Measurements from ENCODE around the gene SLC4A7. TPM values are rescaled to one million over a fixed set of nuclear protein-coding genes. Genes with fewer than 3 reads are reported as not detected.
"Not testable (repeated sequence)": the region's sequence is repeated elsewhere in the genome, so short reads cannot be mapped to it uniquely, and the experiment has no call there.

Gene SLC4A7
- total RNA-seq, 2 experiments from 2014 or later = 62.1 to 62.3 TPM

DNA sequence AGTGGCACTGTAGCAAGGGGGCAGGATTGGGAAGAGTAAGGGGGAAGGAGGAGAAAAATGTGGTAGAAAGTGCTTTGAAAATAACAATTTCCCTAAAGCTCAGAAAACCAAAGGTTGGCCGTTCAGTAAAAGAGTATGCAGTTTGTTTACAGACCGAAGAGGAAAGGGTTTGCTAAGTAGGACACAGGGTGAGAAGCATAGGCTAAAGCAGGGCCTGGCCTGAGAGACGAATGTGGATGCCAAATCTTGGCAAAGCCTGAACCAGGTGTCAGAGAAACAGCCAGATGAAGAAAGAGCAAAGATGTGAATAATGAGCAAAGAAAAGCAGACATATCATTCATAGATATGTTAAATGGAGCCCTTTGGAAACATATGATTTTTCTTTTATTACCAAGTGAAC, 132.1 kb downstream of the SLC4A7 start:
- intact Hi-C loops (cut with micrococcal nuclease) = loop anchor here (10.0 kb wide), 1 partner anchor 993 kb away; the partner anchor contains the start of genes AZI2 and ZCWPW2
- peaks cover 7% of the 10 kb centered on the region for H3K4me1 Mint-ChIP-seq (ENCODE audit: low read depth)
- no peaks in the 10 kb centered on the region for H3K27me3 Mint-ChIP-seq
- no peaks in the 10 kb centered on the region for H3K36me3 Mint-ChIP-seq
- no peak overlapping the region for H3K27ac Mint-ChIP-seq
- DNase-seq = no peak
- POLR2A ChIA-PET = no interaction called here
- CTCF ChIA-PET = no interaction called here
- no peaks in the 10 kb centered on the region for H3K9me3 Mint-ChIP-seq
- no peak overlapping the region for H3K4me3 Mint-ChIP-seq

DNA sequence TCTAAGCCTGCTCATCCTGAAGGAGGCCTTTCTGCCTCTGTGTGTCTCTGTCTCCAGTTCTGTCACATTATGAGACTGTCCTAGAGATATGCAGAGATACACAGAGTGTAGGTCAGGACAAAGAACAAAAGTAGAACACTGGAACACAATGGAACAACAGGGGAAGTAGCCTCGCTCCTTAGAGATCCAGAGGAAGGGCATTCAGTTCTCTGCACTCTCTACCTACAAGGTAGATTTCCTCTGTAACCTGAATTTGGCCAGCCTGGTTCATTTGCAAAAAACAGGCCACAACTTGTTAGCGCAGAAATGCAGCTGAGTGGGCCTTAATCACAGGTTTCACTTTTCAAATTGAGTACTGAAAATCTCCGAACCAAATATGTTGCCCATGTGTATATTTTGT, 134.4 kb downstream of the SLC4A7 start:
- no peak overlapping the region for H3K4me3 Mint-ChIP-seq
- no peaks in the 10 kb centered on the region for H3K36me3 Mint-ChIP-seq
- ChIA-PET CTCF (interaction anchor here (0.7 to 1.3 kb wide), 2 partner anchors 8 to 443 kb away, joined by 3 to 6 read pairs; no protein-coding TSS in a partner anchor), POLR2A (no interaction called here)
- no peaks in the 10 kb centered on the region for H3K27me3 Mint-ChIP-seq
- DNase-seq = no peak
- intact Hi-C loops (cut with micrococcal nuclease) = loop anchor here (10.0 kb wide), 1 partner anchor 995 kb away; the partner anchor contains the start of genes AZI2 and ZCWPW2
- no peak overlapping the region for H3K27ac Mint-ChIP-seq
- H3K9me3 Mint-ChIP-seq = no peaks in the 10 kb centered on the region
- H3K4me1 Mint-ChIP-seq (ENCODE audit: low read depth) = peaks cover 11% of the 10 kb centered on the region

DNA sequence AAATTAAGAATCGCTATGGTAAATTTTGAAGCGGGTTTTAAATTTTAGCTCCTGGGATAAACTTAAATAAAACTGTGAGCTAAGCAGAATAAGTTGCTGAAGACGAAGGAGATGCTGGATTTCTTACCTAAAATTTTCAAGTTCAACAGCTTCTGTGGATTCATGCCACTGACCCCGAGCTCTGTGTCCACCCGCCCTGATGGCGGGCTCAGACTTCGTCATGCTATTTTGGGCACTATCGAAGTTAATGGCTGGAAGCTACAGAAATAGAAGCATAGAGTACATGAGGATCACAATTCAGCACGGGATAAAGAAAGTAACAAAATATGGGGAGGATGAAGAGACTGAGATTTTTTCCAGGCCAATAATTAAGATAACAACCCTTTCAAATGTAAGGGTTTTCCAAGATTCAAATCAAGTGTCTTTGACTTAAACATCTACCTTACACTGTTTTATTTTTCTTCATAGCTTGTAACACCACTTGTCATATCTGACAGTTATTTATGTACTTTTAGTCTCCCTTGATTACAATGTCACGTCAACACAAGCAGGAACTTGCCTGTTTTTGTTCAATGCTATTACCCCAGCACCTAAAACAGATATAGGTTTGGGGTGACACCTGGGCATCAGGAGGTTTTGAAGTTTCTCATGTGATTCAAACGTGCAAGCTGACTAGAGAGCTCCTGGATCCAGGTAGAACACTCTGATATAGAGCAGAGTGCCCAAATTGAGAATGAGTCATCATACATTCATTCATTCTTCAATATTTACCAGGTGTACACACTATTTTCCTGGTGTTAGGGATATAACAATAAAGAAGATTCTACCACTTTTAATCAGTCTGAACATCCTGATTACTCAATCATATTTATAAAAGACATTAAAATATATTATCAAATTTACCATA, 138.0 kb downstream of the SLC4A7 start:
- ChIA-PET CTCF (interaction anchor here (0.8 to 1.4 kb wide), 2 partner anchors 8 to 12 kb away, joined by 4 read pairs; no protein-coding TSS in a partner anchor), POLR2A (no interaction called here)
- no peaks in the 10 kb centered on the region for H3K9me3 Mint-ChIP-seq
- no peaks in the 10 kb centered on the region for H3K27me3 Mint-ChIP-seq
- no peak overlapping the region for H3K4me3 Mint-ChIP-seq
- no peak overlapping the region for H3K27ac Mint-ChIP-seq
- no peak for DNase-seq
- H3K4me1 Mint-ChIP-seq (ENCODE audit: low read depth) = peaks cover 11% of the 10 kb centered on the region
- intact Hi-C loops (cut with micrococcal nuclease) = no loop called here
- H3K36me3 Mint-ChIP-seq = no peaks in the 10 kb centered on the region

DNA sequence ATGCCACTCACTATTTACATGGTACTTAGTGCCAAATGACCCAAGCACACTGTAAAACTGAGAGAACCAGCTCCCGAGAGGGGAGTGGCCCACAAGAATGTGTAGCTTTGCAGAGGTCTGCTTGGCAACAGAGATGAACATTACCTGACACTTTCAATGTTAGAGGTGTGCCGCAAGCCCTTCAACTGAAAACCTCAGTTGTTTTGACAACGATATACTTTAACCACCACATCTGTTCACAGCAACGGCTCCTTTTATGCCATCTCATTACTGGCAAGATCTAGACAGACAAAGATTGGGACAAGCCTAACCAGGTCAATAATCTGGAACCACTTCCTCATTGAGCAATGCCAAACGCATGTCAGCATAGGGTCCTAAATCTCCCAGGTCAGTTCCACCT, 138.7 kb downstream of the SLC4A7 start:
- Mint-ChIP-seq H3K9me3 (no peaks in the 10 kb centered on the region), H3K4me3 (no peak overlapping the region), H3K36me3 (no peaks in the 10 kb centered on the region), H3K27ac (no peak overlapping the region), H3K27me3 (no peaks in the 10 kb centered on the region), H3K4me1 (ENCODE audit: low read depth) (peaks cover 13% of the 10 kb centered on the region)
- peak; percentile 13 for DNase-seq
- intact Hi-C loops (cut with micrococcal nuclease) = no loop called here
- ChIA-PET POLR2A (no interaction called here), CTCF (interaction anchor here (0.8 to 1.4 kb wide), 2 partner anchors 9 to 13 kb away, joined by 4 read pairs; no protein-coding TSS in a partner anchor)

DNA sequence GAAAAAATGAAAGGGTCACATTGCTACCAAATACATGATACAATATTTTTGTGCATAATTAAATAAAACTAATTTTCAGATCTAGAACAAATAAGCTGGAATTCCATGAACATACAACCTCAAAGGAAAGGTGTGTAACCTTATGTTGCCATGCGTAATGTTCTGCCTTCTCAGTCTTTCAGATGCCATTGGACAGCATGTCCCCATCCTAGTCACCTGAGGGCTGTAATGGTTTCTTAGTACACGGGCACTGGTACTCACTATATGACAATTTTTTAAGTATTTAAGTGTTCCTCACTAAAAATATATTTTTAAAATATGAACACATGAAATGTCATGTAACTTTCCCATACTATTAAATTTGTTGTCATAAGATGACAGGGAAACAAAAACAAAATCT, 139.1 kb downstream of the SLC4A7 start:
- H3K9me3 Mint-ChIP-seq = no peaks in the 10 kb centered on the region
- no peak overlapping the region for H3K4me3 Mint-ChIP-seq
- ChIA-PET CTCF (no interaction called here), POLR2A (no interaction called here)
- H3K27ac Mint-ChIP-seq = no peak overlapping the region
- peaks cover 17% of the 10 kb centered on the region for H3K4me1 Mint-ChIP-seq (ENCODE audit: low read depth)
- H3K27me3 Mint-ChIP-seq = no peaks in the 10 kb centered on the region
- H3K36me3 Mint-ChIP-seq = no peaks in the 10 kb centered on the region
- DNase-seq = no peak
- intact Hi-C loops (cut with micrococcal nuclease) = no loop called here

DNA sequence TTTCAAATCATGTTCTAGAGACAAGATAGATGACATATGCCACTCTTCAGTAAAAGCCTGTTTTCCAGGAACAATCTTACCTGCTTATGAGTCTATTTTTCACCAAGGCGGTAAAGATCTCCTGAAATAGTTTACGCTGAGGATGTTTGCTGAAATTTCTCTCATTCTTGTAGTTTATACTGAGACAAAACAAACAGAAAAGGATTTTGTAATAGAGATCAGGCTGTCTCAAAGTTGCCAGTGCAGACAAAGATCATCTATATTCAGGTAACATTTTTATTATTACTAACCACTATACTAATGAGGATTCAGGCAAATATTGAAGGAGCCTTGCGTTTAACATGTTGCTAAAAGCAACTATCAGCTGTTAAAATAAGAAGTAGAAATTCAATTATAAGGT, 140.0 kb downstream of the SLC4A7 start:
- ChIA-PET POLR2A (no interaction called here), CTCF (no interaction called here)
- Mint-ChIP-seq H3K36me3 (no peaks in the 10 kb centered on the region), H3K27me3 (no peaks in the 10 kb centered on the region), H3K9me3 (no peaks in the 10 kb centered on the region), H3K4me1 (ENCODE audit: low read depth) (peaks cover 11% of the 10 kb centered on the region), H3K4me3 (no peak overlapping the region), H3K27ac (no peak overlapping the region)
- DNase-seq = no peak
- intact Hi-C loops (cut with micrococcal nuclease) = no loop called here

DNA sequence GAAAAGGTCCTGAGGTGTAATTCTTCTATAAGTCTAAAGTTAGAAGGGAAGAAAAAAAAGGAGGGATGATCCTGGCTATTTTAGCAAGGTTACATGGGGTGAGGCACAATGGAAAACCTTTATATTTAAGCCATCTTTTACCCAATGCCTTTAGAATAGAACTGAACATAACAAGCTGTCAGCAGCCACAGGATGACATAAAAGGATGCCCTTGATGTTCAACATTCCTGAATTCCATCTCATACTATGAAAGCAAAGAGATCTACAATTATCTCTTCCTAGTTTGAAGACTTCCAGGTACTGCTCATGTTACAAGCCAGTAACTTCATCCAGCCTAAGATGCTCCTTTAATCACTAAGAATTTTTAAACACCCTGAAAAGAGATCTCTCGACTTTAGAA, 141.9 kb downstream of the SLC4A7 start:
- no peaks in the 10 kb centered on the region for H3K36me3 Mint-ChIP-seq
- ChIA-PET CTCF (no interaction called here), POLR2A (no interaction called here)
- no peak overlapping the region for H3K4me3 Mint-ChIP-seq
- no peak for DNase-seq
- intact Hi-C loops (cut with micrococcal nuclease) = no loop called here
- H3K27ac Mint-ChIP-seq = no peak overlapping the region
- H3K9me3 Mint-ChIP-seq = peaks cover 3% of the 10 kb centered on the region
- peaks cover 11% of the 10 kb centered on the region for H3K4me1 Mint-ChIP-seq (ENCODE audit: low read depth)
- no peaks in the 10 kb centered on the region for H3K27me3 Mint-ChIP-seq

DNA sequence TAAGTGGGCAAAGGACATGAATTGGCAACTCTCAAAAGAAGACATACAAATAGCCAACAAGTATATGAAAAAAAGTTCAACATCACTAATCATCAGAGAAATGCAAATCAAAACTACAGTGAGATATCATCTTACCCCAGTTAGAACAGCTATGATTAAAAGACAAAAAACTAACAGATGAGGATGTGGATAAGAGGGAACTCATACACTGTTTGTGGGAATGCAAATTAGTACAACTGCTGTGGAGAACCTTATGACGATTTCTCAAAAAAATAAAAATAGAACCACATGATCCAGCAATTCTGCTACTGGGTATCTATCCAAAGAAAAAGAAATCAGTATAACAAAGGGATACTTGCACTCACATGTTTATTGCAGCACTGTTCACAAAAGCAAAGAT, 143.7 kb downstream of the SLC4A7 start:
- Mint-ChIP-seq H3K9me3 (peaks cover 3% of the 10 kb centered on the region), H3K4me3 (no peak overlapping the region), H3K36me3 (no peaks in the 10 kb centered on the region), H3K27ac (no peak overlapping the region), H3K4me1 (ENCODE audit: low read depth) (peaks cover 10% of the 10 kb centered on the region), H3K27me3 (no peaks in the 10 kb centered on the region)
- DNase-seq = no peak
- ChIA-PET CTCF (no interaction called here), POLR2A (no interaction called here)
- intact Hi-C loops (cut with micrococcal nuclease) = no loop called here

DNA sequence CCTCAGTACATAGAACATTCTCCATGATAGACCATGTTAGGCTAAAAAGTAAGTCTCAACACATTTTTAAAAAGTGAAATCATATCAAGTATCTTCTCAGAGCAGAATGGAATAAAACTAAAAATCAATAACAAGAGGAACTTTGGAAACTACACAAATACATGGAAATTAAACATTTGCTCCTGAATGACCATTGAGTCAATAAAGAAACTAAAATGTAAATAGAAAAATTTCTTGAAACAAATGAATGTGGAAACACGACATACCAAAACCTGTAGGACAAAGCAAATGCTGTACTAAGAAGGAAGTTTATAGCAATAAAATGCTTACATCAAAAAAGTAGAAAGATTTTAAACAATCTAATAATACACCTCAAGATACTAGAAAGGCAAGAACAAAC, 148.6 kb downstream of the SLC4A7 start:
- no peak overlapping the region for H3K4me3 Mint-ChIP-seq
- ChIA-PET POLR2A (no interaction called here), CTCF (no interaction called here)
- no peak for DNase-seq
- peaks cover 6% of the 10 kb centered on the region for H3K4me1 Mint-ChIP-seq (ENCODE audit: low read depth)
- H3K27me3 Mint-ChIP-seq = no peaks in the 10 kb centered on the region
- H3K27ac Mint-ChIP-seq = no peak overlapping the region
- peaks cover 3% of the 10 kb centered on the region for H3K9me3 Mint-ChIP-seq
- intact Hi-C loops (cut with micrococcal nuclease) = no loop called here
- no peaks in the 10 kb centered on the region for H3K36me3 Mint-ChIP-seq

DNA sequence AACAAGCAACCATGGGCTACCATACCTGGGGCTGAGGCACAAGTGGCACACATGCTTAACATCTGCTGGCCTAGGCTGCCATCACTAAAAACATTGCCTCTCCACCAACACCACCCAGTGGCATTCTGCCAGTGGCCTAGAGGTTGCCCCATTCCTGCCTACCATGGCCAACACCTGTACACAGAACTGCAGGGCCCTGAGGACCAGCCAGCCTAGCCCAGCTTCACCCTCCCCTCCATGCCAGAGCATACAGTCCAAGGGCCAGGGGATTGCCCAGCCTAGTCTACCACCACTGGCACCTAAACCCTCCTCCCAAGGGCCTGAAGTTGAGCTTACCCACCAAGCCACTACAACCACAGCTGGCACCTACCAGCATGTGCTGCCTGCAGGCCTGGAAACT, 150.3 kb downstream of the SLC4A7 start:
- ChIA-PET CTCF (no interaction called here), POLR2A (no interaction called here)
- intact Hi-C loops (cut with micrococcal nuclease) = no loop called here
- H3K4me3 Mint-ChIP-seq = no peak overlapping the region
- no peak overlapping the region for H3K27ac Mint-ChIP-seq
- H3K4me1 Mint-ChIP-seq (ENCODE audit: low read depth) = no peaks in the 10 kb centered on the region
- no peaks in the 10 kb centered on the region for H3K36me3 Mint-ChIP-seq
- no peaks in the 10 kb centered on the region for H3K27me3 Mint-ChIP-seq
- DNase-seq = no peak
- peaks cover 5% of the 10 kb centered on the region for H3K9me3 Mint-ChIP-seq

DNA sequence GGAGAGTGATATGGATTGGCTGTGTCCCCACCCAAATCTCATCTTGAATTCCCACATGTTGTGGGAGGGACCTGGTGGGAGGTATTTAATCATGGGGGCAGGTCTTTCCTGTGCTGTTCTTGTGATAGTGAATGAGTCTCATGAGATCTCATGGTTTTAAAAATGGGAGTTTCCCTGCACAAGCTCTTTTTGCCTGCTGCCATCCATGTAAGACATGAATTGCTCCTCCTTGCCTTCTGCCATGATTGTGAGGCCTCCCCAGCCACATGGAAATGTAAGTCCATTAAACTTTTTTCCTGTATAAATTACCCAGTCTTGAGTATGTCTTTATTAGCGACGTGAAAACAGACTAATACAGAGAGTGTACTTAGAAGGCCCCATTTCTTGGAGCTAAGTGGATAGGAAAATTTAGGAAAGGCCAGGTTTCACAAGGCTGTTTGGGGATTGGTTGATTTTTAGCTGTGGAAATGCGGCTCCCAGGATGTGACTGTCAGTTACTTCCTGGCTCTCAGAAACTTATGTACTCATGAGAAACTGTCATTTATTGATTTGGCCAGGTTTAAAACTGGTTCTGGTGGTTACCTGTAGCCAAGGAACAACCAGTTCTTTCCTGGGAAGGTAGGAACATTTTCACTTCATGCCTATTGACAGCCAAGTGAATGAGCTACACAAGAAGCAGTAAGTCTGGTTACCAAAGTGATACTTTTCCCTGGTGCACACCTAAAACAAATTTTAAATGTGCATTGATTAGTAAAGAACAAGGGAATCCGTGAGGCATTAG, 155.0 kb downstream of the SLC4A7 start:
- H3K36me3 Mint-ChIP-seq; intact Hi-C loops (cut with micrococcal nuclease); H3K4me1 Mint-ChIP-seq (ENCODE audit: low read depth); H3K27ac Mint-ChIP-seq; H3K4me3 Mint-ChIP-seq; DNase-seq; H3K9me3 Mint-ChIP-seq; POLR2A ChIA-PET; H3K27me3 Mint-ChIP-seq: not testable (repeated sequence)
- CTCF ChIA-PET = interaction anchor here (0.8 kb wide), 1 partner anchor 352 kb away, joined by 3 read pairs; no protein-coding TSS in a partner anchor

DNA sequence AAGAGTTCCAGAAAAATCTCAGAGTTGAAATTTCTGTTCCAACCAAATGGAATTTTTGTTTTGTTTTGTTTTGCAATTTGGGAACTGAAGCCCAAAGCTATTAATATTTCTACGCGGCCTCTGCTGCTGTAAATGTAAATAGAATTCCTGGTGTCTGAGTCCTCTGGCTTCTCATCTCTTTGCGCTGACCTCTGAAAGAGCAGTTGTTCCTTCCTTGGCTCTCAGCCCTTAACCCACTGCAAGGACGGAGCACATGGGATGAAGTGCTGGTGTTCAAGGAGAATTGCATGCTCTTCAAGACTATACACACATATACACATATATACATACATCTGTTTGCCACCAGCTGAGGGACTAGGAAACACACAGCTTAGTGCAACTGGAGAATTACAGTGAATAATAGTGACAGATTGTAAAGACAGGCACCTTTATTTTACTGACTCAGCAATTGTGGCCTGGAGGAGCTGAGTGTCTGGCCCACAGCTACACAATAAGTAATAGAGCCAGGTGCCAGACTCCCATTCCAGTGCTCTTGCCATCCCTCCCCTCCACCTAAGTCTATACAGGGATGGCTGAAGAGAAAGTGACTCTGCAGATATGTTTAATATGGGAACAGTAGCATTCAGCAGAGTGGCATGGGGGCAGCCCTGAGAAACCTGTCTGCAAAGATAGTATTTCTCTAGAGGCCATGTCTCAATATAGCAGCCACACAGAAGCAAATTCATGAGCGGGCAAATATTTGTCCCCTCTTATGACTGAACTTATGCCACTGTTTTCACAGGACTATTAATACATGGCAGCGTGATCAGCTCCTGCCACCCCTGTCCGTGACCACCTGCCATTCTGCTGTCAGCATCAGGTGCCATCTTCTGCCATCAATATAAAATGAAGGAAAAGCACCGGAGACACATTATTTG, 157.3 kb downstream of the SLC4A7 start:
- H3K9me3 Mint-ChIP-seq = peaks cover 5% of the 10 kb centered on the region
- H3K36me3 Mint-ChIP-seq = peaks cover 7% of the 10 kb centered on the region
- no peaks in the 10 kb centered on the region for H3K27me3 Mint-ChIP-seq
- no peak for DNase-seq
- no peak overlapping the region for H3K27ac Mint-ChIP-seq
- H3K4me3 Mint-ChIP-seq = no peak overlapping the region
- H3K4me1 Mint-ChIP-seq (ENCODE audit: low read depth) = no peaks in the 10 kb centered on the region
- ChIA-PET POLR2A (no interaction called here), CTCF (interaction anchor here (1.3 kb wide), 1 partner anchor 354 kb away, joined by 4 read pairs; no protein-coding TSS in a partner anchor)
- intact Hi-C loops (cut with micrococcal nuclease) = no loop called here
